Measurements from ENCODE around the gene TNFAIP8.
"Not testable (repeated sequence)": the region's sequence is repeated elsewhere in the genome, so short reads cannot be mapped to it uniquely, and the experiment has no call there.

The TNFAIP8 gene

GRCh38 chr5:119432674-119433237, 76.9 kb downstream of the TNFAIP8 start:
- not testable (repeated sequence) for DNase-seq

DNA sequence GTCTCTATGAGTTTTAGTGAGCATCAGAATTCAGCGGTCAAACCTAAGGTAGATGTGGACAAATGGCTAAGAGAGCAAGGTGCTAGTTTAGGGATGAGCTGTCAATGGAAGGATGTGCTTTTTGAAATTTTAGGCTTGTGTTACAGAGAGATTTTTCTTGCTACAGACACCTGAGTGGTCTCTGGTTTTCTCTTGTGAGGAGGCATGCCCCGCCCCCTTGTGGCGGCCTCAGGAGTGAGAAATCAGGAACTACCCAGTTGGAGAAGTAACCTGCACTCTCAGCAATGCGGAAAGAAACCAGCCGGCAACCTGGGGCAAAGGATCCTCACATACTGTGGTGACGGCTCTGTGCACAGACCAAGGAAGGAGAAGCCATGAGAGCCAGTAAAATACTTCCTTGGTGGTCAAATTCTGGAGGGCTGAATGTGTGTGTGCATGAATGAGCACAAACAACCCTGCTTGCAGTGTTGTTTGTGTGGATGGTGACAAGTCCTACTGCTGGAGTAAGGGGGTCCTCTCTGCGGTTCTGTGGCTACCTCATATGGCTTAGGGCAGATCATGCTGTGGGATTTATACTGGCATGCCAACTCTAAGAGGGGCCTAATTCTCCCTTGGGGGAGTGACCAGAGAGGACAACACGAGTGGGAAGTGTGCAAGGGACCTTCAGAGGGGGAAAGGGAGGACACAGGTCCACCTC, 79.8 kb downstream of the TNFAIP8 start:
- DNase-seq: no peak

DNA sequence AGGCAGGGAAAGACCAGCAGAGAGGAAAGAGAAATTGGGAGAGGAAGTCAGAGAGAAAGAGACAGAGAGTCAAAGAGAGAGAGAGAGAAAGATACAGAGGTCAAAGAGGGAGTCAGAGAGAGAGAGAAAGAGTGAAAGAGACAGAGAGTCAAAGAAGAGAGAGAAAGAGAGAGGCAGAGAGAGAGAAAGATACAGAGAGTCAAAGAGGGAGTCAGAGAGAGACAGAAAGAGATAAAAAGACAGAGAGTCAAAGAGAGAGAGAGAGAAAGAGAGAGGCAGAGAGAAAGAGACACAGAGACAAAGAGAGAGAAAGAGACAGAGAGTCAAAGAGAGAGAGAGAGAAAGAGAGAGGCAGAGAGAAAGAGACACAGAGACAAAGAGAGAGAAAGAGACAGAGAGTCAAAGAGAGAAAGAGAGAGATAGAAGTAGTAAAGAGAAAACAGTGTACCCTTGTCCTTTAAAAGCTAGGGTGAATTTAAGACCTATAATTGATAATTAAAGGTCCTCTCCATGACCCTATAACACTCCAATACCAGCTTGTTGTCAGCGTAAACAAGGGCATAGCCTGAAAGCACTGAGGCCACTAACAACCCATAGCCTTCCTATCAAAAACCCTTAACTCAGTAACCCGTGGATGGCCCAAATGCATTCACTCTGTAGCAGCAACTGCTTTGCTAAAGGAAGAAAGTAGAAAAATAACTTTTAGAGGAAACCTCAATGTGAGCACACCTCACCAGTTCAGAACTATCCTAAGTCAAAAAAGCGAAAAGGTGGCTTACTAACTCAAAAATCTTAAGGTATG, 82.2 kb downstream of the TNFAIP8 start:
- not testable (repeated sequence) for DNase-seq

GRCh38 chr5:119438587-119438917, 82.7 kb downstream of the TNFAIP8 start:
- DNase-seq: not testable (repeated sequence)

- no peak for DNase-seq
Observed at GRCh38 chr5:119439140-119439631, 83.4 kb downstream of the TNFAIP8 start.

DNA sequence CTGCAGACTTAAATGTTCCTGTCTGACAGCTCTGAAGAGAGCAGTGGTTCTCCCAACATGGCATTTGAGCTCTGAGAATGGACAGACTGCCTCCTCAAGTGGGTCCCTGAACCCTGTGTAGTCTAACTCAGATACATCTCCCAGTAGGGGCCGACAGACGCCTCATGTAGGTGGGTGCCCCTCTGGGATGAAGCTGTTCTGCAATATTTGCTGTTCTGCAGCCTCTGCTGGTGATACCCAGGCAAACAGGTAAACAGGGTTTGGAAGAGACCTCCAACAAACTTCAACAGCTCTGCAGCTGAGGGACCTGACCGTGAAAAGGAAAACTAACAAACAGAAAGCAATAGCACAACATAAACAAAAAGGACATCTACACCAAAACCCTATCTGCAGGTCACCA, 83.8 kb downstream of the TNFAIP8 start:
- DNase-seq: not testable (repeated sequence)

- DNase-seq: not testable (repeated sequence)
Observed at GRCh38 chr5:119444643-119445042, 88.8 kb downstream of the TNFAIP8 start.

- no peak for DNase-seq
Observed at GRCh38 chr5:119445544-119445943, 89.7 kb downstream of the TNFAIP8 start.

Data from SIG-M5 (cell line).